Urinary bladder (tissue), 4 donors: ENCODE data around the gene TMEM235. TPM values are rescaled to one million over a fixed set of nuclear protein-coding genes. Genes with fewer than 3 reads are reported as not detected.
A peak's percentile ranks its signal among the peaks of the same experiment; 100 is the strongest.

Experiments used
- DNase-seq: peaks from one replicate; pipeline ENCODE4 v3.0.0-alpha.2; 2015; ENCODE audit errors: extremely low spot score
- H3K27ac ChIP-seq: one replicate; pipeline ENCODE4 v1.5.1; 2013; ENCODE audit warnings: low read depth, mild to moderate bottlenecking, moderate library complexity
- H3K36me3 ChIP-seq: one replicate; pipeline ENCODE4 v1.6.1; 2013; ENCODE audit warnings: mild to moderate bottlenecking, moderate library complexity; ENCODE audit not compliant: insufficient read depth
- H3K4me1 ChIP-seq: one replicate; pipeline ENCODE4 v1.6.1; 2013; ENCODE audit warnings: mild to moderate bottlenecking, moderate library complexity; ENCODE audit not compliant: insufficient read depth
- H3K4me3 ChIP-seq: one replicate; pipeline ENCODE4 v1.5.1; 2013; ENCODE audit warnings: low read depth, low read length
- WGBS: extraction: QIAGEN DNeasy Blood & Tissue Kit; methylation state at CpG from one replicate; pipeline ENCODE4 v1.1.7; 2013; 5-methylcytosine and 5-hydroxymethylcytosine counted together
- polyA plus RNA-seq: library from polyadenylated mRNA; stranded (reverse); fragments of 200-250 nt; gene quantifications from one replicate; pipeline ENCODE4 v1.2.3, GENCODE V29; 2013
- total RNA-seq: library from RNA; depleted of rRNA; stranded (reverse); fragments of >200 nt; gene quantifications from one replicate; pipeline ENCODE4 v1.2.3, GENCODE V29; 2014
- donor health status: healthy with polysubstance abuse.
- donor health status: healthy.

Gene TMEM235
- total and polyA plus RNA-seq, 2 donors: not detected

GRCh38 chr17:78272181-78272913 is 40.9 kb downstream of the TMEM235 start:
- Histone ChIP-seq H3K36me3 (no peaks in the 10 kb centered on the region), H3K4me1 (no peaks in the 10 kb centered on the region), H3K27ac (no peak overlapping the region), H3K4me3 (no peak overlapping the region)
- WGBS: 17% methylated on average over 17 of the region's 17 CpGs
- DNase-seq: peak; percentile 81

- H3K36me3 ChIP-seq: no peaks in the 10 kb centered on the region
- WGBS: 29% methylated on average over 7 of the region's 7 CpGs
- no peak overlapping the region for H3K27ac ChIP-seq
- no peaks in the 10 kb centered on the region for H3K4me1 ChIP-seq
- H3K4me3 ChIP-seq: no peak overlapping the region
- no peak for DNase-seq
Observed at GRCh38 chr17:78272914-78273258, 41.5 kb downstream of the TMEM235 start.

GRCh38 chr17:78273813-78274212 is 42.4 kb downstream of the TMEM235 start:
- Histone ChIP-seq H3K4me3 (no peak overlapping the region), H3K4me1 (no peaks in the 10 kb centered on the region), H3K27ac (no peak overlapping the region), H3K36me3 (no peaks in the 10 kb centered on the region)
- WGBS: 94% methylated on average over 6 of the region's 6 CpGs
- DNase-seq: no peak

GRCh38 chr17:78275355-78275754 is 43.9 kb downstream of the TMEM235 start:
- WGBS: 93% methylated on average over 5 of the region's 5 CpGs
- H3K27ac ChIP-seq: no peak overlapping the region
- H3K36me3 ChIP-seq: no peaks in the 10 kb centered on the region
- no peak for DNase-seq
- H3K4me3 ChIP-seq: no peak overlapping the region
- H3K4me1 ChIP-seq: no peaks in the 10 kb centered on the region

GRCh38 chr17:78276098-78276887 is 44.9 kb downstream of the TMEM235 start:
- Histone ChIP-seq H3K4me3 (no peak overlapping the region), H3K36me3 (no peaks in the 10 kb centered on the region), H3K27ac (no peak overlapping the region), H3K4me1 (no peaks in the 10 kb centered on the region)
- DNase-seq: no peak
- WGBS: 87% methylated on average over 15 of the region's 15 CpGs

- no peaks in the 10 kb centered on the region for H3K36me3 ChIP-seq
- no peak overlapping the region for H3K27ac ChIP-seq
- DNase-seq: no peak
- no peaks in the 10 kb centered on the region for H3K4me1 ChIP-seq
- H3K4me3 ChIP-seq: no peak overlapping the region
- 68% methylated on average over 11 of the region's 11 CpGs for WGBS
Observed at GRCh38 chr17:78278139-78278741, 46.8 kb downstream of the TMEM235 start.

- no peaks in the 10 kb centered on the region for H3K36me3 ChIP-seq
- WGBS: 93% methylated on average over 5 of the region's 5 CpGs
- no peak overlapping the region for H3K4me3 ChIP-seq
Observed at GRCh38 chr17:78279360-78279990, 48.0 kb downstream of the TMEM235 start.

GRCh38 chr17:78281249-78281845 is 49.9 kb downstream of the TMEM235 start:
- no peaks in the 10 kb centered on the region for H3K36me3 ChIP-seq
- no peak overlapping the region for H3K4me3 ChIP-seq
- DNase-seq: no peak
- H3K27ac ChIP-seq: no peak overlapping the region
- 85% methylated on average over 17 of the region's 17 CpGs for WGBS
- H3K4me1 ChIP-seq: no peaks in the 10 kb centered on the region

More at GRCh38 chr17:78279360-78279990, 48.0 kb downstream of the TMEM235 start:
- no peak overlapping the region for H3K27ac ChIP-seq
- DNase-seq: no peak
- no peaks in the 10 kb centered on the region for H3K4me1 ChIP-seq

GRCh38 chr17:78284146-78284545 is 52.7 kb downstream of the TMEM235 start:
- WGBS: 58% methylated on average over 10 of the region's 10 CpGs
- H3K36me3 ChIP-seq: no peaks in the 10 kb centered on the region
- H3K4me3 ChIP-seq: no peak overlapping the region
- DNase-seq: no peak
- no peak overlapping the region for H3K27ac ChIP-seq
- H3K4me1 ChIP-seq: no peaks in the 10 kb centered on the region

GRCh38 chr17:78289004-78289403 is 57.6 kb downstream of the TMEM235 start:
- no peak for DNase-seq
- no peak overlapping the region for H3K4me3 ChIP-seq
- WGBS: 83% methylated on average over 6 of the region's 6 CpGs
- no peak overlapping the region for H3K27ac ChIP-seq
- no peaks in the 10 kb centered on the region for H3K36me3 ChIP-seq
- H3K4me1 ChIP-seq: no peaks in the 10 kb centered on the region

GRCh38 chr17:78289802-78290363 is 58.5 kb downstream of the TMEM235 start:
- Histone ChIP-seq H3K27ac (no peak overlapping the region), H3K4me1 (no peaks in the 10 kb centered on the region), H3K36me3 (no peaks in the 10 kb centered on the region), H3K4me3 (no peak overlapping the region)
- 28% methylated on average over 15 of the region's 15 CpGs for WGBS
- DNase-seq: peak; percentile 70
